GM19043 (cell line): ENCODE results near the gene DBF4B.
A peak's percentile ranks its signal among the peaks of the same experiment; 100 is the strongest.
"Not testable (repeated sequence)": the region's sequence is repeated elsewhere in the genome, so short reads cannot be mapped to it uniquely, and the experiment has no call there.

Experiments
- ATAC-seq: cut with Tn5 transposase; IDR thresholded peaks from one replicate; pipeline ENCODE4 v1.9.1; 2021; ENCODE audit warnings: low read depth; ENCODE audit not compliant: unreplicated experiment

Gene DBF4B

GRCh38 chr17:44708401-44709263 is at the start of gene DBF4B:
Gene DBF4B, plus strand, starts transcription at chr17:44708665. Its CDS starts 156 bp downstream, at chr17:44708821.
- no peak for ATAC-seq

- ATAC-seq = no peak
Observed at GRCh38 chr17:44661835-44662234, 46.6 kb upstream of the DBF4B start.

GRCh38 chr17:44663095-44663494 is 45.4 kb upstream of the DBF4B start:
- ATAC-seq = no peak

- no peak for ATAC-seq
Observed at GRCh38 chr17:44664867-44665266, 43.6 kb upstream of the DBF4B start.

- no peak for ATAC-seq
Observed at GRCh38 chr17:44666006-44666405, 42.5 kb upstream of the DBF4B start.

GRCh38 chr17:44672479-44673093 is 35.9 kb upstream of the DBF4B start:
- ATAC-seq = no peak

- ATAC-seq = no peak
Observed at GRCh38 chr17:44673893-44674292, 34.6 kb upstream of the DBF4B start.

GRCh38 chr17:44677136-44677535 is 31.3 kb upstream of the DBF4B start:
- no peak for ATAC-seq

- not testable (repeated sequence) for ATAC-seq
Observed at GRCh38 chr17:44683303-44683702, 25.2 kb upstream of the DBF4B start.

- ATAC-seq = no peak
Observed at GRCh38 chr17:44687756-44688155, 20.7 kb upstream of the DBF4B start.

GRCh38 chr17:44688200-44688599 is 20.3 kb upstream of the DBF4B start:
- ATAC-seq = no peak

GRCh38 chr17:44688675-44689476 is 19.6 kb upstream of the DBF4B start:
- ATAC-seq = no peak

- ATAC-seq = peak; percentile 71
Observed at GRCh38 chr17:44689477-44690217, 18.8 kb upstream of the DBF4B start, which contains the start of gene CCDC43. Gene CCDC43, minus strand, starts transcription at chr17:44689776. Its CDS starts 23 bp downstream, at chr17:44689753.

GRCh38 chr17:44690746-44691306 is 17.6 kb upstream of the DBF4B start:
- ATAC-seq = not testable (repeated sequence)

- no peak for ATAC-seq
Observed at GRCh38 chr17:44693609-44694008, 14.9 kb upstream of the DBF4B start.

- ATAC-seq = not testable (repeated sequence)
Observed at GRCh38 chr17:44700288-44700687, 8.2 kb upstream of the DBF4B start.

- no peak for ATAC-seq
Observed at GRCh38 chr17:44707755-44708400, 587 bp upstream of the DBF4B start.

- ATAC-seq = no peak
Observed at GRCh38 chr17:44719444-44719843, 11.0 kb downstream of the DBF4B start.

- no peak for ATAC-seq
Observed at GRCh38 chr17:44722254-44722653, 13.8 kb downstream of the DBF4B start.
